K562 (cell line): ENCODE results near the gene SLC25A11. TPM values are rescaled to one million over a fixed set of nuclear protein-coding genes. Genes with fewer than 3 reads are reported as not detected.
A peak's percentile ranks its signal among the peaks of the same experiment; 100 is the strongest.

Experiments used
- BRD4 ChIP-seq: fragments of 200-600 bp; sonication (generic); IDR thresholded peaks from 2 replicates; pipeline ENCODE4 v1.6.1; 2017; ENCODE audit warnings: inconsistent platforms
- CBFB ChIP-seq: sonication (generic); formaldehyde crosslinking; IDR thresholded peaks from 2 replicates; pipeline ENCODE4 v1.4.0; 2020; ENCODE audit warnings: mild to moderate bottlenecking, missing genetic modification reagents
- CBX2 ChIP-seq: fragments of 200-600 bp; sonication (generic); IDR thresholded peaks from one replicate; pipeline ENCODE4 v1.6.1; 2012; ENCODE audit warnings: mild to moderate bottlenecking, low read length, inconsistent platforms; ENCODE audit not compliant: insufficient read depth, poor library complexity, severe bottlenecking
- CHD2 ChIP-seq: IDR thresholded peaks from 2 replicates; pipeline ENCODE4 v1.6.1; 2011; ENCODE audit warnings: low read depth, low read length
- CREBBP ChIP-seq: IDR thresholded peaks from one replicate; pipeline ENCODE4 v1.6.1; 2012; ENCODE audit warnings: low read depth, mild to moderate bottlenecking, control low read depth, inconsistent platforms, low read length
- CXXC5 ChIP-seq: fragments of 250-450 bp; sonication (Bioruptor Pico); IDR thresholded peaks from 2 replicates; pipeline ENCODE4 v1.8.0; 2022; ENCODE audit warnings: inconsistent platforms, mild to moderate bottlenecking, moderate library complexity
- FOS ChIP-seq: IDR thresholded peaks from 3 replicates; pipeline ENCODE4 v1.6.1; 2011; ENCODE audit not compliant: insufficient read length; ENCODE audit errors: extremely low read depth
- FOXA3 ChIP-seq, 2 experiments: fragments of 450-650 bp in 1 of 2; sonication (generic) in 1 of 2; formaldehyde crosslinking; IDR thresholded peaks in 1 of 2; conservative IDR thresholded peaks in 1 of 2; 2 replicates each; pipeline versions ENCODE4 v1.4.0 to v1.8.0; 2020 to 2022; ENCODE audit warnings: mild to moderate bottlenecking in 2 of 2, missing genetic modification reagents in 1 of 2
- FOXJ3 ChIP-seq: sonication (generic); formaldehyde crosslinking; IDR thresholded peaks from 2 replicates; pipeline ENCODE4 v1.4.0; 2020; ENCODE audit warnings: mild to moderate bottlenecking, missing genetic modification reagents
- KDM2B ChIP-seq: fragments of 250-450 bp; sonication (Bioruptor Pico); IDR thresholded peaks from 2 replicates; pipeline ENCODE4 v1.8.0; 2021; ENCODE audit warnings: mild to moderate bottlenecking, moderate library complexity
- KDM5B ChIP-seq: fragments of 200-600 bp; sonication (generic); IDR thresholded peaks from 2 replicates; pipeline ENCODE4 v1.6.1; 2012; ENCODE audit warnings: low read depth, mild to moderate bottlenecking, moderate library complexity, low read length, control low read depth, inconsistent platforms; ENCODE audit not compliant: insufficient replicate concordance
- NELFE ChIP-seq: IDR thresholded peaks from 2 replicates; pipeline ENCODE4 v1.6.1; 2011; ENCODE audit warnings: mild to moderate bottlenecking; ENCODE audit not compliant: insufficient read depth, insufficient read length
- SMAD2 ChIP-seq: fragments of 150-350 bp; IDR thresholded peaks from 2 replicates; pipeline ENCODE4 v1.6.1; 2014; ENCODE audit warnings: low read depth, mild to moderate bottlenecking, low read length
- SMC3 ChIP-seq: conservative IDR thresholded peaks from 2 replicates; pipeline ENCODE4 v1.6.1; 2011; ENCODE audit warnings: low read depth, low read length, improper control_type of control experiment; ENCODE audit not compliant: insufficient read depth
- SRSF3 ChIP-seq: fragments of 200-400 bp; formaldehyde crosslinking; IDR thresholded peaks from 2 replicates; pipeline ENCODE4 v1.6.1; 2016; ENCODE audit warnings: mild to moderate bottlenecking, low read length, moderate library complexity; ENCODE audit not compliant: insufficient read depth
- ZC3H4 ChIP-seq: sonication (generic); formaldehyde crosslinking; IDR thresholded peaks from 2 replicates; pipeline ENCODE4 v1.9.0; 2021; ENCODE audit warnings: missing genetic modification reagents, borderline replicate concordance
- ZKSCAN3 ChIP-seq: fragments of 250-450 bp; sonication (Bioruptor Pico); IDR thresholded peaks from 2 replicates; pipeline ENCODE4 v1.4.0; 2020
- polyA plus RNA-seq, 8 experiments: library from polyadenylated mRNA; depleted of rRNA in 4 of 8; stranded (reverse) in 5 of 8; unstranded in 3 of 8; fragments of >200 nt; fragmentation: Nextera tagmentation in 2 of 8; fragmentation: Illumina TruSeq in 1 of 8; extraction: Ambion mirVana in 2 of 8; extraction: Trizol in 1 of 8; gene quantifications; 2 replicates each; pipeline versions ENCODE4 v1.2.1 to v1.2.3, GENCODE V29; 2011 to 2014; ENCODE audit warnings: inconsistent platforms in 1 of 8, missing spikeins in 1 of 8
- total RNA-seq, 7 experiments: library from RNA; depleted of rRNA in 6 of 7; stranded (reverse); fragments of >200 nt in 6 of 7; fragmentation: Illumina TruSeq in 2 of 7; extraction: Trizol in 2 of 7; gene quantifications; 2 replicates each; pipeline versions ENCODE4 v1.2.1 to v1.2.3, GENCODE V29; 2011 to 2021; ENCODE audit warnings: low replicate concordance in 1 of 7
- TF ChIP-seq, protein P1 (sequence below): sonication (generic); formaldehyde crosslinking; IDR thresholded peaks from 2 replicates; pipeline ENCODE4 v1.4.0; 2020; ENCODE audit warnings: mild to moderate bottlenecking, missing genetic modification reagents
- TF ChIP-seq, protein P2 (sequence below): fragments of 450-650 bp; formaldehyde crosslinking; IDR thresholded peaks from 2 replicates; pipeline ENCODE4 v1.4.0; 2022; ENCODE audit warnings: missing genetic modification characterization
- TF ChIP-seq, protein P3 (sequence below): fragments of 250-450 bp; sonication (Bioruptor Pico); IDR thresholded peaks from 2 replicates; pipeline ENCODE4 v1.5.0; 2022; ENCODE audit warnings: mild to moderate bottlenecking
- TF ChIP-seq, protein P4 (sequence below), 2 experiments: fragments of 250-450 bp in 1 of 2; fragments of 450-650 bp in 1 of 2; sonication (Bioruptor Pico) in 1 of 2; IDR thresholded peaks; 2 replicates each; pipeline versions ENCODE4 v1.6.1 to v1.8.0; 2016 to 2021; ENCODE audit warnings: mild to moderate bottlenecking in 2 of 2, moderate library complexity in 2 of 2, missing compliant biosample characterization in 1 of 2, missing genetic modification characterization in 1 of 2

Gene SLC25A11
- total and polyA plus RNA-seq, 9 of the 15 experiments (the other 6 are each of a cell fraction or from before 2014, with no cell fraction given): 3.1 to 56.7 (median 32.9) TPM

DNA sequence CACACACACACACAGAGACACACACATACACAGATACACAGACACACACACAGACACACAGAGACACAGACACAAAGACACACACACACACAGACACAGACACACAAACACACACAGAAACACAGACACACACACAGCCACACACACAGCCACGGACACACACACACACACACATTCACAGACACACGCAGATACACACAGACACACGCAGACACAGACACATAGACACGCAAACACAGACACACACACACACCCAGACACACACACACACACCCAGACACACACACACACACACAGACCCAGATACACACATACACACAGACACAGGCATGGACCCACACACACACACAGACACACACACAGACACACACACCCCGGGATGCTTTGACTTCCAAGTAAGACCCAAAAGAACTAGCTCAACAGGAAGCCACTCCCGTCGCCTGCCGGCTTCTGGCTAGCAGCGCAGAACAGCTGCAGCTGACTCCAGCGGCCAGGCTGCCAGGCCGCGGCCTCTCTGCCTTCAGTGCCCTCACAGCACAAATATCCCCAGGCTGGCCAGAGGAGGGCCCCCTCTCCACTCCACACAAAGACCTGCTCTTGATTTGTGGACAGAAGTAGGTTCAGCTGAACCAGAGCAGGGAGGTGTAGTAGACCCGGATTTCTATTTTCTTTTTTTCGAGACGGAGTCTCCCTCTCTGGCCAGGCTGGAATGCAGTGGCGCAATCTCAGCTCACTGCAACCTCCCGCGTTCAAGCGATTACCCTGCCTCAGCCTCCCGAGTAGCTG, 30.9 kb downstream of the SLC25A11 start (continued):
- TF ChIP-seq FOS: no peak
- TF ChIP-seq, protein P1, sequence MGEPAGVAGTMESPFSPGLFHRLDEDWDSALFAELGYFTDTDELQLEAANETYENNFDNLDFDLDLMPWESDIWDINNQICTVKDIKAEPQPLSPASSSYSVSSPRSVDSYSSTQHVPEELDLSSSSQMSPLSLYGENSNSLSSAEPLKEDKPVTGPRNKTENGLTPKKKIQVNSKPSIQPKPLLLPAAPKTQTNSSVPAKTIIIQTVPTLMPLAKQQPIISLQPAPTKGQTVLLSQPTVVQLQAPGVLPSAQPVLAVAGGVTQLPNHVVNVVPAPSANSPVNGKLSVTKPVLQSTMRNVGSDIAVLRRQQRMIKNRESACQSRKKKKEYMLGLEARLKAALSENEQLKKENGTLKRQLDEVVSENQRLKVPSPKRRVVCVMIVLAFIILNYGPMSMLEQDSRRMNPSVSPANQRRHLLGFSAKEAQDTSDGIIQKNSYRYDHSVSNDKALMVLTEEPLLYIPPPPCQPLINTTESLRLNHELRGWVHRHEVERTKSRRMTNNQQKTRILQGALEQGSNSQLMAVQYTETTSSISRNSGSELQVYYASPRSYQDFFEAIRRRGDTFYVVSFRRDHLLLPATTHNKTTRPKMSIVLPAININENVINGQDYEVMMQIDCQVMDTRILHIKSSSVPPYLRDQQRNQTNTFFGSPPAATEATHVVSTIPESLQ: no peak
- TF ChIP-seq FOXA3 (CRISPR knock-in tag; conservative IDR thresholded peaks at IDR 0.05 in 1 of 2, IDR thresholded peaks at IDR 0.05 in 1 of 2): no peak
- peak; percentile 81 for TF ChIP-seq SMC3
- no peak for TF ChIP-seq KDM5B
- no peak for TF ChIP-seq SRSF3
- TF ChIP-seq, protein P2, sequence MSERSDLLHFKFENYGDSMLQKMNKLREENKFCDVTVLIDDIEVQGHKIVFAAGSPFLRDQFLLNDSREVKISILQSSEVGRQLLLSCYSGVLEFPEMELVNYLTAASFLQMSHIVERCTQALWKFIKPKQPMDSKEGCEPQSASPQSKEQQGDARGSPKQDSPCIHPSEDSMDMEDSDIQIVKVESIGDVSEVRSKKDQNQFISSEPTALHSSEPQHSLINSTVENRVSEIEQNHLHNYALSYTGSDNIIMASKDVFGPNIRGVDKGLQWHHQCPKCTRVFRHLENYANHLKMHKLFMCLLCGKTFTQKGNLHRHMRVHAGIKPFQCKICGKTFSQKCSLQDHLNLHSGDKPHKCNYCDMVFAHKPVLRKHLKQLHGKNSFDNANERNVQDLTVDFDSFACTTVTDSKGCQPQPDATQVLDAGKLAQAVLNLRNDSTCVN (CRISPR knock-in tag): peak; percentile 95
- no peak for TF ChIP-seq SMAD2
- TF ChIP-seq, protein P3, sequence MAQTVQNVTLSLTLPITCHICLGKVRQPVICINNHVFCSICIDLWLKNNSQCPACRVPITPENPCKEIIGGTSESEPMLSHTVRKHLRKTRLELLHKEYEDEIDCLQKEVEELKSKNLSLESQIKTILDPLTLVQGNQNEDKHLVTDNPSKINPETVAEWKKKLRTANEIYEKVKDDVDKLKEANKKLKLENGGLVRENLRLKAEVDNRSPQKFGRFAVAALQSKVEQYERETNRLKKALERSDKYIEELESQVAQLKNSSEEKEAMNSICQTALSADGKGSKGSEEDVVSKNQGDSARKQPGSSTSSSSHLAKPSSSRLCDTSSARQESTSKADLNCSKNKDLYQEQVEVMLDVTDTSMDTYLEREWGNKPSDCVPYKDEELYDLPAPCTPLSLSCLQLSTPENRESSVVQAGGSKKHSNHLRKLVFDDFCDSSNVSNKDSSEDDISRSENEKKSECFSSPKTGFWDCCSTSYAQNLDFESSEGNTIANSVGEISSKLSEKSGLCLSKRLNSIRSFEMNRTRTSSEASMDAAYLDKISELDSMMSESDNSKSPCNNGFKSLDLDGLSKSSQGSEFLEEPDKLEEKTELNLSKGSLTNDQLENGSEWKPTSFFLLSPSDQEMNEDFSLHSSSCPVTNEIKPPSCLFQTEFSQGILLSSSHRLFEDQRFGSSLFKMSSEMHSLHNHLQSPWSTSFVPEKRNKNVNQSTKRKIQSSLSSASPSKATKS (CRISPR knock-in tag): no peak
- no peak for TF ChIP-seq NELFE
- no peak for TF ChIP-seq FOXJ3 (CRISPR knock-in tag)
- TF ChIP-seq ZC3H4: no peak
- no peak for TF ChIP-seq CBX2
- TF ChIP-seq CBFB: no peak
- TF ChIP-seq, protein P4, sequence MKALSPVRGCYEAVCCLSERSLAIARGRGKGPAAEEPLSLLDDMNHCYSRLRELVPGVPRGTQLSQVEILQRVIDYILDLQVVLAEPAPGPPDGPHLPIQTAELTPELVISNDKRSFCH (CRISPR knock-in tag; IDR thresholded peaks at IDR 0.05): no peak
- TF ChIP-seq, protein P4 (tag; IDR thresholded peaks at IDR 0.05): no peak
- no peak for TF ChIP-seq CREBBP
- no peak for TF ChIP-seq ZKSCAN3 (CRISPR knock-in tag)
- no peak for TF ChIP-seq KDM2B (CRISPR knock-in tag)
- no peak for TF ChIP-seq CHD2
- TF ChIP-seq BRD4: no peak
- peak; percentile 21; the same call in 1 of the 2 replicates for TF ChIP-seq CXXC5 (CRISPR knock-in tag)
